ENCODE data around the gene SLC16A9.
A peak's percentile ranks its signal among the peaks of the same experiment; 100 is the strongest.

The SLC16A9 gene

GRCh38 chr10:59611048-59611447 is 98.6 kb downstream of the SLC16A9 start:
- TF ChIP-seq ZNF8 (CRISPR knock-in tag; IDR thresholded peaks at IDR 0.05) (no peak), BACH2 (CRISPR knock-in tag; IDR thresholded peaks at IDR 0.05; ENCODE audit: borderline replicate concordance) (no peak), ARNTL (CRISPR knock-in tag; IDR thresholded peaks at IDR 0.05; ENCODE audit: borderline replicate concordance, low read depth) (no peak), SNAI2 (CRISPR knock-in tag; IDR thresholded peaks at IDR 0.05) (no peak), RARB (CRISPR knock-in tag; IDR thresholded peaks at IDR 0.05) (no peak), OSR1 (CRISPR knock-in tag; IDR thresholded peaks at IDR 0.05) (no peak), GLIS3 (CRISPR knock-in tag; IDR thresholded peaks at IDR 0.05) (no peak), CSRNP3 (CRISPR knock-in tag; IDR thresholded peaks at IDR 0.05) (no peak), TSHZ2 (CRISPR knock-in tag; IDR thresholded peaks at IDR 0.05) (no peak), POU6F1 (CRISPR knock-in tag; IDR thresholded peaks at IDR 0.05; ENCODE audit: borderline replicate concordance, low read depth) (no peak)
- no peak for ATAC-seq

GRCh38 chr10:59607970-59608369 is 101.7 kb downstream of the SLC16A9 start:
- TF ChIP-seq, protein P1, sequence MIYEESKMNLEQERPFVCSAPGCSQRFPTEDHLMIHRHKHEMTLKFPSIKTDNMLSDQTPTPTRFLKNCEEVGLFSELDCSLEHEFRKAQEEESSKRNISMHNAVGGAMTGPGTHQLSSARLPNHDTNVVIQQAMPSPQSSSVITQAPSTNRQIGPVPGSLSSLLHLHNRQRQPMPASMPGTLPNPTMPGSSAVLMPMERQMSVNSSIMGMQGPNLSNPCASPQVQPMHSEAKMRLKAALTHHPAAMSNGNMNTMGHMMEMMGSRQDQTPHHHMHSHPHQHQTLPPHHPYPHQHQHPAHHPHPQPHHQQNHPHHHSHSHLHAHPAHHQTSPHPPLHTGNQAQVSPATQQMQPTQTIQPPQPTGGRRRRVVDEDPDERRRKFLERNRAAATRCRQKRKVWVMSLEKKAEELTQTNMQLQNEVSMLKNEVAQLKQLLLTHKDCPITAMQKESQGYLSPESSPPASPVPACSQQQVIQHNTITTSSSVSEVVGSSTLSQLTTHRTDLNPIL (CRISPR knock-in tag; IDR thresholded peaks at IDR 0.05; ENCODE audit: low read depth): no peak
- TF ChIP-seq RARB (CRISPR knock-in tag; IDR thresholded peaks at IDR 0.05) (no peak), GLIS3 (CRISPR knock-in tag; IDR thresholded peaks at IDR 0.05) (no peak), BACH2 (CRISPR knock-in tag; IDR thresholded peaks at IDR 0.05; ENCODE audit: borderline replicate concordance) (no peak), ZNF8 (CRISPR knock-in tag; IDR thresholded peaks at IDR 0.05) (no peak), TSHZ2 (CRISPR knock-in tag; IDR thresholded peaks at IDR 0.05) (no peak), ARNTL (CRISPR knock-in tag; IDR thresholded peaks at IDR 0.05; ENCODE audit: borderline replicate concordance, low read depth) (no peak), ZFP30 (CRISPR knock-in tag; IDR thresholded peaks at IDR 0.05) (no peak), PPARA (CRISPR knock-in tag; IDR thresholded peaks at IDR 0.05; ENCODE audit: borderline replicate concordance) (no peak), ZC3H10 (CRISPR knock-in tag; IDR thresholded peaks at IDR 0.05) (no peak), OSR1 (CRISPR knock-in tag; IDR thresholded peaks at IDR 0.05) (no peak), TCF4 (CRISPR knock-in tag; IDR thresholded peaks at IDR 0.05; ENCODE audit: borderline replicate concordance) (no peak), SNAI2 (CRISPR knock-in tag; IDR thresholded peaks at IDR 0.05) (no peak)
- TF ChIP-seq, protein P2, sequence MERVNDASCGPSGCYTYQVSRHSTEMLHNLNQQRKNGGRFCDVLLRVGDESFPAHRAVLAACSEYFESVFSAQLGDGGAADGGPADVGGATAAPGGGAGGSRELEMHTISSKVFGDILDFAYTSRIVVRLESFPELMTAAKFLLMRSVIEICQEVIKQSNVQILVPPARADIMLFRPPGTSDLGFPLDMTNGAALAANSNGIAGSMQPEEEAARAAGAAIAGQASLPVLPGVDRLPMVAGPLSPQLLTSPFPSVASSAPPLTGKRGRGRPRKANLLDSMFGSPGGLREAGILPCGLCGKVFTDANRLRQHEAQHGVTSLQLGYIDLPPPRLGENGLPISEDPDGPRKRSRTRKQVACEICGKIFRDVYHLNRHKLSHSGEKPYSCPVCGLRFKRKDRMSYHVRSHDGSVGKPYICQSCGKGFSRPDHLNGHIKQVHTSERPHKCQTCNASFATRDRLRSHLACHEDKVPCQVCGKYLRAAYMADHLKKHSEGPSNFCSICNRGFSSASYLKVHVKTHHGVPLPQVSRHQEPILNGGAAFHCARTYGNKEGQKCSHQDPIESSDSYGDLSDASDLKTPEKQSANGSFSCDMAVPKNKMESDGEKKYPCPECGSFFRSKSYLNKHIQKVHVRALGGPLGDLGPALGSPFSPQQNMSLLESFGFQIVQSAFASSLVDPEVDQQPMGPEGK (CRISPR knock-in tag; IDR thresholded peaks at IDR 0.05; ENCODE audit: borderline replicate concordance): no peak
- ATAC-seq: no peak

DNA sequence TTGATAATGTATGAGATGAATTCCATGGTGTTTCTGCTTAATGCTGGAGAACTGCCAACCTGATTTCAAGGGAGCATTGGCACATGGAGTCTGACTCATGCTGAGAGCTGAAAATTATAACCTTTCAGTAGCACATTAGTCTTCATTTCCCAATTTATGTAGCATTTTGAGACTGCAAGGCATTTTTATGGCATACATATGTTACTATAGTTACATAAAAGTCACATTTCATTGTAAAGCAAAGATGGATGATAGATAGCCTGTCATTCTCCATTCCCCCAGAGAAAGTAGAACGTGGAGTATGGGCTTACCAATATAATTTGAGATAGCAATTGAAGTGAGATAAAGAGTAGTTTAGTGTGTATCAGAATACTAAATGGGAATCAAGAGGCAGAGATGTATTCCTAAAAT is 103.1 kb downstream of the SLC16A9 start:
- peak; percentile 61; the same call in 1 of the 2 replicates for TF ChIP-seq TSHZ2 (CRISPR knock-in tag; IDR thresholded peaks at IDR 0.05)
- TF ChIP-seq ESRRG (CRISPR knock-in tag; IDR thresholded peaks at IDR 0.05): no peak
- TF ChIP-seq POU6F1 (CRISPR knock-in tag; IDR thresholded peaks at IDR 0.05; ENCODE audit: borderline replicate concordance, low read depth): 0 out of 2 replicates have a peak, but pooled peaks have one; percentile 35
- TF ChIP-seq ISL1 (CRISPR knock-in tag; IDR thresholded peaks at IDR 0.05): peak; percentile 94
- ATAC-seq: peak; percentile 86
